Measurements from ENCODE around the gene GAL3ST2.
"Not testable (repeated sequence)": the region's sequence is repeated elsewhere in the genome, so short reads cannot be mapped to it uniquely, and the experiment has no call there.

GAL3ST2 gene

DNA sequence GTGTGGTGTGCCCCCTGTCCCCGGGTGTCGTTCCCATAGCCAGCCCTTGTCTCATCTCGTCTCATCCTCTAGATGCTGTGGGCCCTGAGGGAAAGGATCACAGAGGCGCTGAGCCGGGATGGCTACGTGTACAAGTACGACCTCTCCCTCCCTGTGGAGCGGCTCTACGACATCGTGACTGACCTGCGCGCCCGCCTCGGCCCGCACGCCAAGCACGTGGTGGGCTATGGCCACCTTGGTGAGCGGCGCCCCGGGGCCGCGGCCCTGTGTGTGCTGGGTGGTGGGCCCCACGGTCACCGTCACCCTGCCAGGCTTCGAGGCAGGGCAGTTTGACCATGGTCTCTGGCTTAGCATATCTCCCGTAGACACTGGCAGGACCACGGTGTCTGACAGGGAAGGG lies 20.8 kb upstream of the GAL3ST2 start:
- H3K9me3 ChIP-seq (replicated peaks; ENCODE audit: insufficient read depth, low read length) = no peaks in the 10 kb centered on the region
- H3K4me2 ChIP-seq (ENCODE audit: low read depth, low read length) = no peak overlapping the region
- no peak overlapping the region for H3K4me3 ChIP-seq (ENCODE audit: low read length)
- H3K4me1 ChIP-seq (ENCODE audit: low read length) = no peaks in the 10 kb centered on the region
- no peaks in the 10 kb centered on the region for H3K79me2 ChIP-seq (ENCODE audit: low read length)
- no peaks in the 10 kb centered on the region for H3K9me2 ChIP-seq (replicated peaks; ENCODE audit: insufficient read depth, low read length)
- no peak overlapping the region for H3K9ac ChIP-seq (ENCODE audit: low read length)
- H3K27me3 ChIP-seq (replicated peaks; ENCODE audit: insufficient read depth, low read length) = no peaks in the 10 kb centered on the region
- no peaks in the 10 kb centered on the region for H4K20me1 ChIP-seq (ENCODE audit: insufficient read depth, low read length)
- no peaks in the 10 kb centered on the region for H3K36me3 ChIP-seq (replicated peaks; ENCODE audit: insufficient read depth, low read length)
- no peak overlapping the region for H2AFZ ChIP-seq (ENCODE audit: low read length)
- H3K27ac ChIP-seq (ENCODE audit: low read length) = no peak overlapping the region
- no peak for DNase-seq
- TF ChIP-seq, protein P1, sequence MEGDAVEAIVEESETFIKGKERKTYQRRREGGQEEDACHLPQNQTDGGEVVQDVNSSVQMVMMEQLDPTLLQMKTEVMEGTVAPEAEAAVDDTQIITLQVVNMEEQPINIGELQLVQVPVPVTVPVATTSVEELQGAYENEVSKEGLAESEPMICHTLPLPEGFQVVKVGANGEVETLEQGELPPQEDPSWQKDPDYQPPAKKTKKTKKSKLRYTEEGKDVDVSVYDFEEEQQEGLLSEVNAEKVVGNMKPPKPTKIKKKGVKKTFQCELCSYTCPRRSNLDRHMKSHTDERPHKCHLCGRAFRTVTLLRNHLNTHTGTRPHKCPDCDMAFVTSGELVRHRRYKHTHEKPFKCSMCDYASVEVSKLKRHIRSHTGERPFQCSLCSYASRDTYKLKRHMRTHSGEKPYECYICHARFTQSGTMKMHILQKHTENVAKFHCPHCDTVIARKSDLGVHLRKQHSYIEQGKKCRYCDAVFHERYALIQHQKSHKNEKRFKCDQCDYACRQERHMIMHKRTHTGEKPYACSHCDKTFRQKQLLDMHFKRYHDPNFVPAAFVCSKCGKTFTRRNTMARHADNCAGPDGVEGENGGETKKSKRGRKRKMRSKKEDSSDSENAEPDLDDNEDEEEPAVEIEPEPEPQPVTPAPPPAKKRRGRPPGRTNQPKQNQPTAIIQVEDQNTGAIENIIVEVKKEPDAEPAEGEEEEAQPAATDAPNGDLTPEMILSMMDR (IDR thresholded peaks at IDR 0.05; ENCODE audit: low read length) = no peak
- TF ChIP-seq EZH2phosphoT487 (IDR thresholded peaks at IDR 0.05; ENCODE audit: low read length) (no peak), EZH2 (optimal IDR thresholded peaks at IDR 0.05; ENCODE audit: low read depth, low read length) (no peak)
- H3F3A ChIP-seq (ENCODE audit: insufficient read depth, low read length) = no peaks in the 10 kb centered on the region

DNA sequence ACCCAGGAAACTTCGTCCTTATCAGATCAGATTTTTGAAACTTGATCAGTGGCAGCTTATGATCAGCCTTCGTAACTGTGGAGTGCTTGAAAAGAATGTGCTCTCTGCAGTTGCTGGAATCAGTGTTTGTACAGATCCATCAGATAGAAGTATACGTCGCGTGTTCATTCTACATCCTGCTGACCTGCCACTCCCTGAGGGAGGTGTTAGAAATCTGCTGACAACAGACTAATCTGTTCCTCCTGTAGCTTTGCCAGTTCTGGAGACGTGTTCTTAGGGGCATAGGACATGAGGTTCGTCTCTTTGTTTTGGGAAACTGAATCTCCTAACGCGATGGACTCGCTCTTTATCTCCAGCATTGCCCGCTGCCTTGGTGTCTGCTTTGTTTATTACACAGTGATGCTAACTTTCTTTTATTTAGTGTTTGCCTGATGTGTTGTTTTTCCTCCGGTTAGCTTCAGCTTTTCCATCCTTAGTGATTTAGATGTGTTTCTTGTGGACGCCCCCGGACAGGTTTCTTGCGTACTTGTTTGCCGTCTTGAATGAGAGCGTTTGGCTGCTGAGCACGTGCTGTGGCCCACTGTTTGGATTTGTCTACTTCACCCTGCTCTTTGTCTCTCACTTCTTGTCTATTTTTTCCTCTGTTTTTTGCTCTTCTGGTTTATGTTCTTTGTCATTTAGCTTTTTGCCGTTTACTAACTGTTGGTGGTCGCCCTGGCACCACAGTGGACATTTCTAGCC lies 17.4 kb upstream of the GAL3ST2 start:
- H3K27me3 ChIP-seq (replicated peaks; ENCODE audit: insufficient read depth, low read length) = no peaks in the 10 kb centered on the region
- no peak overlapping the region for H2AFZ ChIP-seq (ENCODE audit: low read length)
- H4K20me1 ChIP-seq (ENCODE audit: insufficient read depth, low read length) = no peaks in the 10 kb centered on the region
- no peak overlapping the region for H3K4me2 ChIP-seq (ENCODE audit: low read depth, low read length)
- H3K4me3 ChIP-seq (ENCODE audit: low read length) = no peak overlapping the region
- H3K9me2 ChIP-seq (replicated peaks; ENCODE audit: insufficient read depth, low read length) = no peaks in the 10 kb centered on the region
- no peak overlapping the region for H3K27ac ChIP-seq (ENCODE audit: low read length)
- no peak overlapping the region for H3K9ac ChIP-seq (ENCODE audit: low read length)
- no peaks in the 10 kb centered on the region for H3K36me3 ChIP-seq (replicated peaks; ENCODE audit: insufficient read depth, low read length)
- no peaks in the 10 kb centered on the region for H3F3A ChIP-seq (ENCODE audit: insufficient read depth, low read length)
- H3K79me2 ChIP-seq (ENCODE audit: low read length) = no peaks in the 10 kb centered on the region
- H3K4me1 ChIP-seq (ENCODE audit: low read length) = no peaks in the 10 kb centered on the region
- no peaks in the 10 kb centered on the region for H3K9me3 ChIP-seq (replicated peaks; ENCODE audit: insufficient read depth, low read length)
- no peak for TF ChIP-seq EZH2 (optimal IDR thresholded peaks at IDR 0.05; ENCODE audit: low read depth, low read length)
- TF ChIP-seq, protein P1 (IDR thresholded peaks at IDR 0.05; ENCODE audit: low read length) = no peak
- TF ChIP-seq EZH2phosphoT487 (IDR thresholded peaks at IDR 0.05; ENCODE audit: low read length) = no peak
- DNase-seq = no peak

DNA sequence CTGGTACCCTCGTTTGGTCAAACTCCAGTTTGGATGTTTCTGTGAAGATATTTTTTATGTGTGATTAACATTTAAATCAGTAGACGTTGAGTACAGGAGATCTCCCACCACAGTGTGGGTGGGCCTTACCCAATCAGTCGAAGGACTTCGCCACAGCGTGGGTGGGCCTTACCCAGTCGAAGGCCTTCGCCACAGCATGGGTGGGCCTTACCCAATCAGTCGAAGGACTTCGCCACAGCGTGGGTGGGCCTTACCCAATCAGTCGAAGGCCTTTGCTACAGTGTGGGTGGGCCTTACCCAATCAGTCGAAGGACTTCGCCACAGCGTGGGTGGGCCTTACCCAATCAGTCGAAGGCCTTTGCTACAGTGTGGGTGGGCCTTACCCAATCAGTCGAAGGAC lies 16.7 kb upstream of the GAL3ST2 start:
- H3K27me3 ChIP-seq (replicated peaks; ENCODE audit: insufficient read depth, low read length); H3K27ac ChIP-seq (ENCODE audit: low read length); H3K4me3 ChIP-seq (ENCODE audit: low read length); DNase-seq; H3K79me2 ChIP-seq (ENCODE audit: low read length); H3K4me2 ChIP-seq (ENCODE audit: low read depth, low read length); H3K9me2 ChIP-seq (replicated peaks; ENCODE audit: insufficient read depth, low read length); H4K20me1 ChIP-seq (ENCODE audit: insufficient read depth, low read length); H3K9me3 ChIP-seq (replicated peaks; ENCODE audit: insufficient read depth, low read length); H3K36me3 ChIP-seq (replicated peaks; ENCODE audit: insufficient read depth, low read length); H3K4me1 ChIP-seq (ENCODE audit: low read length); H3F3A ChIP-seq (ENCODE audit: insufficient read depth, low read length); H2AFZ ChIP-seq (ENCODE audit: low read length); H3K9ac ChIP-seq (ENCODE audit: low read length): not testable (repeated sequence)

DNA sequence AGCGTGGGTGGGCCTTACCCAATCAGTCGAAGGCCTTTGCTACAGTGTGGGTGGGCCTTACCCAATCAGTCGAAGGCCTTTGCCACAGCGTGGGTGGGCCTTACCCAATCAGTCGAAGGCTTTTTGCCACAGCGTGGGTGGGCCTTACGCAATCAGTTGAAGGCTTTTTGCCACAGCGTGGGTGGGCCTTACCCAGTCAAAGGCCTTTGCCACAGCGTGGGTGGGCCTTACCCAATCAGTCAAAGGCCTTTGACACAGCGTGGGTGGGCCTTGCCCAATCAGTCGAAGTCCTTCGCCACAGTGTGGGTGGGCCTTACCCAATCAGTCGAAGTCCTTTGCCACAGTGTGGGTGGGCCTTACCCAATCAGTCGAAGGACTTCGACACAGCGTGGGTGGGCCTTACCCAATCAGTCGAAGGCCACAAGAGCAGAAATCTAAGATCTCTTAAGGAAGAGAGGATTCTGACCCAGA lies 16.3 kb upstream of the GAL3ST2 start:
- Histone ChIP-seq H3K4me2 (ENCODE audit: low read depth, low read length) (no peak overlapping the region), H3F3A (ENCODE audit: insufficient read depth, low read length) (no peaks in the 10 kb centered on the region), H3K27ac (ENCODE audit: low read length) (no peak overlapping the region), H4K20me1 (ENCODE audit: insufficient read depth, low read length) (no peaks in the 10 kb centered on the region), H3K4me3 (ENCODE audit: low read length) (no peak overlapping the region), H3K79me2 (ENCODE audit: low read length) (no peaks in the 10 kb centered on the region), H3K9me2 (replicated peaks; ENCODE audit: insufficient read depth, low read length) (no peaks in the 10 kb centered on the region), H2AFZ (ENCODE audit: low read length) (no peak overlapping the region), H3K4me1 (ENCODE audit: low read length) (no peaks in the 10 kb centered on the region), H3K9me3 (replicated peaks; ENCODE audit: insufficient read depth, low read length) (no peaks in the 10 kb centered on the region), H3K27me3 (replicated peaks; ENCODE audit: insufficient read depth, low read length) (no peaks in the 10 kb centered on the region), H3K9ac (ENCODE audit: low read length) (no peak overlapping the region), H3K36me3 (replicated peaks; ENCODE audit: insufficient read depth, low read length) (no peaks in the 10 kb centered on the region)
- no peak for DNase-seq
- TF ChIP-seq, protein P1 (IDR thresholded peaks at IDR 0.05; ENCODE audit: low read length) = no peak
- no peak for TF ChIP-seq EZH2phosphoT487 (IDR thresholded peaks at IDR 0.05; ENCODE audit: low read length)
- no peak for TF ChIP-seq EZH2 (optimal IDR thresholded peaks at IDR 0.05; ENCODE audit: low read depth, low read length)
